ENCODE data around the gene MACC1.

DNA sequence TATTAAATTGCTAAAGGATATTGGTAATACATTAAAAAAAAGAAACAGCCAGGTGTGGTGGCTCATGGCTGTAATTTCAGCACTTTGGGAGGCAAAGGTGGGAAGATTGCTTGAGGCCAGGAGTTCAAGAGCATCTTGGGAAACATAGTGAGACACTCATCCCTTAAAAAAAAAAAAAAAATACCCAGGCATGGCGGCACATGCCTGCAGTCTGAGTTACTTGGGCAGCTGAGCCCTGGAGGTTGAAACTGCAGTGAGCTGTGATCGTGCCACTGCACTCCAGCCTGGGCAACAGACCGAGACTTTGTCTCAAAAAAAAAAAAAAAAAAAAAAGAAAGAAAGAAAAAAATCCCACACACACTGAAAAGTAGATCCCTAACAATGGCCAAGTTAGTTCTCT lies 59.7 kb downstream of the MACC1 start:
- TF ChIP-seq, protein P1, sequence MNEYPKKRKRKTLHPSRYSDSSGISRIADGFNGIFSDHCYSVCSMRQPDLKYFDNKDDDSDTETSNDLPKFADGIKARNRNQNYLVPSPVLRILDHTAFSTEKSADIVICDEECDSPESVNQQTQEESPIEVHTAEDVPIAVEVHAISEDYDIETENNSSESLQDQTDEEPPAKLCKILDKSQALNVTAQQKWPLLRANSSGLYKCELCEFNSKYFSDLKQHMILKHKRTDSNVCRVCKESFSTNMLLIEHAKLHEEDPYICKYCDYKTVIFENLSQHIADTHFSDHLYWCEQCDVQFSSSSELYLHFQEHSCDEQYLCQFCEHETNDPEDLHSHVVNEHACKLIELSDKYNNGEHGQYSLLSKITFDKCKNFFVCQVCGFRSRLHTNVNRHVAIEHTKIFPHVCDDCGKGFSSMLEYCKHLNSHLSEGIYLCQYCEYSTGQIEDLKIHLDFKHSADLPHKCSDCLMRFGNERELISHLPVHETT (CRISPR knock-in tag; conservative IDR thresholded peaks at IDR 0.05) = no peak
- TF ChIP-seq, protein P2, sequence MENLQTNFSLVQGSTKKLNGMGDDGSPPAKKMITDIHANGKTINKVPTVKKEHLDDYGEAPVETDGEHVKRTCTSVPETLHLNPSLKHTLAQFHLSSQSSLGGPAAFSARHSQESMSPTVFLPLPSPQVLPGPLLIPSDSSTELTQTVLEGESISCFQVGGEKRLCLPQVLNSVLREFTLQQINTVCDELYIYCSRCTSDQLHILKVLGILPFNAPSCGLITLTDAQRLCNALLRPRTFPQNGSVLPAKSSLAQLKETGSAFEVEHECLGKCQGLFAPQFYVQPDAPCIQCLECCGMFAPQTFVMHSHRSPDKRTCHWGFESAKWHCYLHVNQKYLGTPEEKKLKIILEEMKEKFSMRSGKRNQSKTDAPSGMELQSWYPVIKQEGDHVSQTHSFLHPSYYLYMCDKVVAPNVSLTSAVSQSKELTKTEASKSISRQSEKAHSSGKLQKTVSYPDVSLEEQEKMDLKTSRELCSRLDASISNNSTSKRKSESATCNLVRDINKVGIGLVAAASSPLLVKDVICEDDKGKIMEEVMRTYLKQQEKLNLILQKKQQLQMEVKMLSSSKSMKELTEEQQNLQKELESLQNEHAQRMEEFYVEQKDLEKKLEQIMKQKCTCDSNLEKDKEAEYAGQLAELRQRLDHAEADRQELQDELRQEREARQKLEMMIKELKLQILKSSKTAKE (CRISPR knock-in tag; IDR thresholded peaks at IDR 0.05; ENCODE audit: borderline replicate concordance) = no peak
- TF ChIP-seq MXI1 (IDR thresholded peaks at IDR 0.05; ENCODE audit: borderline replicate concordance, low read depth, low read length) = no peak
- TF ChIP-seq POLR2AphosphoS5 (IDR thresholded peaks at IDR 0.05; ENCODE audit: low read depth, low read length) = no peak
- no peak for TF ChIP-seq IRF2 (CRISPR knock-in tag; IDR thresholded peaks at IDR 0.05)
- TF ChIP-seq RFXAP (CRISPR knock-in tag; IDR thresholded peaks at IDR 0.05; ENCODE audit: borderline replicate concordance) = no peak
- no peak for TF ChIP-seq ZZZ3 (CRISPR knock-in tag; IDR thresholded peaks at IDR 0.05; ENCODE audit: borderline replicate concordance)
- TF ChIP-seq, protein P3, sequence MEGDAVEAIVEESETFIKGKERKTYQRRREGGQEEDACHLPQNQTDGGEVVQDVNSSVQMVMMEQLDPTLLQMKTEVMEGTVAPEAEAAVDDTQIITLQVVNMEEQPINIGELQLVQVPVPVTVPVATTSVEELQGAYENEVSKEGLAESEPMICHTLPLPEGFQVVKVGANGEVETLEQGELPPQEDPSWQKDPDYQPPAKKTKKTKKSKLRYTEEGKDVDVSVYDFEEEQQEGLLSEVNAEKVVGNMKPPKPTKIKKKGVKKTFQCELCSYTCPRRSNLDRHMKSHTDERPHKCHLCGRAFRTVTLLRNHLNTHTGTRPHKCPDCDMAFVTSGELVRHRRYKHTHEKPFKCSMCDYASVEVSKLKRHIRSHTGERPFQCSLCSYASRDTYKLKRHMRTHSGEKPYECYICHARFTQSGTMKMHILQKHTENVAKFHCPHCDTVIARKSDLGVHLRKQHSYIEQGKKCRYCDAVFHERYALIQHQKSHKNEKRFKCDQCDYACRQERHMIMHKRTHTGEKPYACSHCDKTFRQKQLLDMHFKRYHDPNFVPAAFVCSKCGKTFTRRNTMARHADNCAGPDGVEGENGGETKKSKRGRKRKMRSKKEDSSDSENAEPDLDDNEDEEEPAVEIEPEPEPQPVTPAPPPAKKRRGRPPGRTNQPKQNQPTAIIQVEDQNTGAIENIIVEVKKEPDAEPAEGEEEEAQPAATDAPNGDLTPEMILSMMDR (CRISPR knock-in tag; IDR thresholded peaks at IDR 0.05) = no peak
- TF ChIP-seq, protein P4, sequence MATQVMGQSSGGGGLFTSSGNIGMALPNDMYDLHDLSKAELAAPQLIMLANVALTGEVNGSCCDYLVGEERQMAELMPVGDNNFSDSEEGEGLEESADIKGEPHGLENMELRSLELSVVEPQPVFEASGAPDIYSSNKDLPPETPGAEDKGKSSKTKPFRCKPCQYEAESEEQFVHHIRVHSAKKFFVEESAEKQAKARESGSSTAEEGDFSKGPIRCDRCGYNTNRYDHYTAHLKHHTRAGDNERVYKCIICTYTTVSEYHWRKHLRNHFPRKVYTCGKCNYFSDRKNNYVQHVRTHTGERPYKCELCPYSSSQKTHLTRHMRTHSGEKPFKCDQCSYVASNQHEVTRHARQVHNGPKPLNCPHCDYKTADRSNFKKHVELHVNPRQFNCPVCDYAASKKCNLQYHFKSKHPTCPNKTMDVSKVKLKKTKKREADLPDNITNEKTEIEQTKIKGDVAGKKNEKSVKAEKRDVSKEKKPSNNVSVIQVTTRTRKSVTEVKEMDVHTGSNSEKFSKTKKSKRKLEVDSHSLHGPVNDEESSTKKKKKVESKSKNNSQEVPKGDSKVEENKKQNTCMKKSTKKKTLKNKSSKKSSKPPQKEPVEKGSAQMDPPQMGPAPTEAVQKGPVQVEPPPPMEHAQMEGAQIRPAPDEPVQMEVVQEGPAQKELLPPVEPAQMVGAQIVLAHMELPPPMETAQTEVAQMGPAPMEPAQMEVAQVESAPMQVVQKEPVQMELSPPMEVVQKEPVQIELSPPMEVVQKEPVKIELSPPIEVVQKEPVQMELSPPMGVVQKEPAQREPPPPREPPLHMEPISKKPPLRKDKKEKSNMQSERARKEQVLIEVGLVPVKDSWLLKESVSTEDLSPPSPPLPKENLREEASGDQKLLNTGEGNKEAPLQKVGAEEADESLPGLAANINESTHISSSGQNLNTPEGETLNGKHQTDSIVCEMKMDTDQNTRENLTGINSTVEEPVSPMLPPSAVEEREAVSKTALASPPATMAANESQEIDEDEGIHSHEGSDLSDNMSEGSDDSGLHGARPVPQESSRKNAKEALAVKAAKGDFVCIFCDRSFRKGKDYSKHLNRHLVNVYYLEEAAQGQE (IDR thresholded peaks at IDR 0.05; ENCODE audit: borderline replicate concordance in 1 of 2, low read depth in 1 of 2, low read length in 2 of 2) = no peak
- TF ChIP-seq, protein P5, sequence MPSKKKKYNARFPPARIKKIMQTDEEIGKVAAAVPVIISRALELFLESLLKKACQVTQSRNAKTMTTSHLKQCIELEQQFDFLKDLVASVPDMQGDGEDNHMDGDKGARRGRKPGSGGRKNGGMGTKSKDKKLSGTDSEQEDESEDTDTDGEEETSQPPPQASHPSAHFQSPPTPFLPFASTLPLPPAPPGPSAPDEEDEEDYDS (CRISPR knock-in tag; IDR thresholded peaks at IDR 0.05) = no peak
- TF ChIP-seq ZMYM2 (CRISPR knock-in tag; IDR thresholded peaks at IDR 0.05) = no peak
- no peak for TF ChIP-seq NFRKB (IDR thresholded peaks at IDR 0.05)
- TF ChIP-seq MED8 (CRISPR knock-in tag; IDR thresholded peaks at IDR 0.05; ENCODE audit: insufficient replicate concordance) = no peak
